H1 (cell line): Measurements from ENCODE around the gene RELT. TPM values are rescaled to one million over a fixed set of nuclear protein-coding genes. Genes with fewer than 3 reads are reported as not detected.

Experiments used
- ASH2L ChIP-seq: fragments of 200-600, 300-600 bp; sonication (generic); IDR thresholded peaks from one replicate; pipeline ENCODE4 v1.7.1; 2017; ENCODE audit warnings: low read length
- BACH1 ChIP-seq: IDR thresholded peaks from 2 replicates; pipeline ENCODE4 v1.6.1; 2012; ENCODE audit warnings: low read length, improper control_type of control experiment
- POLR2A ChIP-seq, 2 experiments: IDR thresholded peaks; 1 replicate in 1 of 2; 2 replicates in 1 of 2; pipeline ENCODE4 v1.6.1; 2011; ENCODE audit warnings: low read depth in 2 of 2, low read length in 2 of 2, mild to moderate bottlenecking in 2 of 2; ENCODE audit errors: control extremely low read depth in 1 of 2
- polyA plus RNA-seq, 7 experiments: library from polyadenylated mRNA; depleted of rRNA in 3 of 7; stranded (reverse) in 5 of 7; unstranded in 2 of 7; fragments of >200 nt in 5 of 7; fragments of 200-250 nt in 2 of 7; gene quantifications; 1 replicate in 5 of 7; 2 replicates in 1 of 7; 4 replicates in 1 of 7; pipeline versions ENCODE4 v1.2.1 to v1.2.3, GENCODE V29; 2011 to 2013; ENCODE audit warnings: missing spikeins in 2 of 7, mixed read lengths in 2 of 7
- total RNA-seq: library from RNA; stranded (reverse); fragmentation: NEBNext Ultra II Directional; extraction: Animal tissue kit (Norgen Biotek cat#: 25700); gene quantifications from 2 replicates; pipeline ENCODE4 v1.2.1, GENCODE V29; 2021
- TF ChIP-seq, protein P1 (sequence below), 3 experiments: IDR thresholded peaks; 1 replicate in 2 of 3; 2 replicates in 1 of 3; pipeline versions ENCODE4 v1.5.1 to v1.6.1; 2011; ENCODE audit warnings: low read length in 3 of 3, mild to moderate bottlenecking in 3 of 3, inconsistent platforms in 2 of 3, low read depth in 1 of 3, moderate library complexity in 1 of 3; ENCODE audit not compliant: insufficient read depth in 1 of 3; ENCODE audit errors: control extremely low read depth in 1 of 3

Gene RELT
- total and polyA plus RNA-seq, 2 of the 8 experiments (the other 6 are each of a cell fraction or from before 2014, with no cell fraction given), result 3.4 to 5.7 TPM

DNA sequence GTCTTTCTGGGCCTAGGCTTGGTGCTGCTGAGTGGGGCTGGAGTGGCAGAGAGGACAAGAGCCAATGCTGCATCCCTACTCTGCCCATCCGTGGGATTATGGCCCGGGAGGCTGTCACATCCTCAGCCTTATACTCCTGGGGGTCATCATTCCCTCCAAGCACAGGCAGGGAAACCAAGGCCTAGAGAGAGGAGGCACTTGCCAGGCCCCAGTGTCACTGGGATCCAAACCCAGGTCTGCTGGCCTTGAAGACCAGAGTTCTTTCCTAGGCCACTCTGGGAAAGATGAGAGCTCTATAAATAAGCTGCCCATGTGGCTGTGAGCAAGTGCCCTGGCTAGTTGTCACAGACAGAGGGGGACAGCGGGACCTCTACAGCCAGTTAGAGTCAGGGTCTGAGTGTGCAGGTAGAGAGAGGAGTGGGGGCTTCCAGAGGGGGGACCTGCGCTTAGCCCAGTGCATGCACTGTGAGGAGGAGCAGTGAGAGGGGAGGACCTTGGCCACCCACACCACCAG is 4.8 kb downstream of the RELT start (continued):
- TF ChIP-seq, protein P1, sequence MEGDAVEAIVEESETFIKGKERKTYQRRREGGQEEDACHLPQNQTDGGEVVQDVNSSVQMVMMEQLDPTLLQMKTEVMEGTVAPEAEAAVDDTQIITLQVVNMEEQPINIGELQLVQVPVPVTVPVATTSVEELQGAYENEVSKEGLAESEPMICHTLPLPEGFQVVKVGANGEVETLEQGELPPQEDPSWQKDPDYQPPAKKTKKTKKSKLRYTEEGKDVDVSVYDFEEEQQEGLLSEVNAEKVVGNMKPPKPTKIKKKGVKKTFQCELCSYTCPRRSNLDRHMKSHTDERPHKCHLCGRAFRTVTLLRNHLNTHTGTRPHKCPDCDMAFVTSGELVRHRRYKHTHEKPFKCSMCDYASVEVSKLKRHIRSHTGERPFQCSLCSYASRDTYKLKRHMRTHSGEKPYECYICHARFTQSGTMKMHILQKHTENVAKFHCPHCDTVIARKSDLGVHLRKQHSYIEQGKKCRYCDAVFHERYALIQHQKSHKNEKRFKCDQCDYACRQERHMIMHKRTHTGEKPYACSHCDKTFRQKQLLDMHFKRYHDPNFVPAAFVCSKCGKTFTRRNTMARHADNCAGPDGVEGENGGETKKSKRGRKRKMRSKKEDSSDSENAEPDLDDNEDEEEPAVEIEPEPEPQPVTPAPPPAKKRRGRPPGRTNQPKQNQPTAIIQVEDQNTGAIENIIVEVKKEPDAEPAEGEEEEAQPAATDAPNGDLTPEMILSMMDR (IDR thresholded peaks at IDR 0.05; ENCODE audit: control extremely low read depth in 1 of 3, insufficient read depth in 1 of 3, low read depth in 1 of 3, low read length in 3 of 3), result no peak
- TF ChIP-seq POLR2A (IDR thresholded peaks at IDR 0.05; ENCODE audit: control extremely low read depth in 1 of 2, low read depth in 2 of 2, low read length in 2 of 2) (no peak), ASH2L (no peak), BACH1 (no peak)
